Measurements from ENCODE around the gene NUF2. TPM values are rescaled to one million over a fixed set of nuclear protein-coding genes. Genes with fewer than 3 reads are reported as not detected.

The NUF2 gene
- polyA plus RNA-seq, 3 donors, result 0.12 to 0.37 TPM; not detected in 1

DNA sequence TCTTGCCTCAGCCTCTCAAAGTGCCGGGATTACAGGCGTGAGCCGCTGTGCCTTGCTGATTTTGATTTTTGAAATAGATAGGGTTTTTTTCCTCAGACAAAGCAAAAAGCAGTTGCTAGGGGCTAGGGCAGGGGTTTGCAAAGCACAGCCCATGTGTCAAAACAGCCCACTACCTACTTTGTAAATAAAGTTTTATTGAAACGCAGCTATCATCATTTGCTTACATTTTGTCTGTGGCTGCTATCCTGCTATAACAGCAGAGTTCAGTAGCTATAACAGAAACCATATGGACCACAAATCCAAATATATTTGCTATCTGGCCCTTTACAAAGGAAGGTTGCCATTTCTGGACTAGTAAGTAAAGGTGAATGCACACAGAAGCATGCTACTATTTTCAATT, 44.8 kb downstream of the NUF2 start:
- Histone ChIP-seq H3K27ac (ENCODE audit: low read depth in 1 of 2, low read length in 2 of 2) (no peak overlapping the region), H2AFZ (ENCODE audit: insufficient read depth, low read depth, low read length, poor library complexity, severe bottlenecking) (no peak overlapping the region), H3K36me3 (replicated peaks in 1 of 2; ENCODE audit: control insufficient read depth in 1 of 2, insufficient read depth in 2 of 2, low read length in 2 of 2) (no peaks in the 10 kb centered on the region), H3K4me2 (replicated peaks; ENCODE audit: extremely low read depth, low read length, poor library complexity, severe bottlenecking) (no peak overlapping the region), H3K9me3 (replicated peaks in 1 of 2; ENCODE audit: control insufficient read depth in 1 of 2, insufficient read depth in 1 of 2, low read length in 2 of 2) (no peaks in the 10 kb centered on the region), H3K79me2 (ENCODE audit: insufficient read depth, low read length) (no peaks in the 10 kb centered on the region), H3K4me3 (replicated peaks in 1 of 3; ENCODE audit: low read depth in 2 of 3, low read length in 3 of 3) (no peak overlapping the region), H3K4me1 (ENCODE audit: control insufficient read depth in 1 of 2, insufficient read depth in 2 of 2, low read length in 2 of 2) (no peaks in the 10 kb centered on the region), H3K9ac (ENCODE audit: insufficient read depth, low read length, poor library complexity, severe bottlenecking) (no peak overlapping the region), H4K20me1 (ENCODE audit: insufficient read depth, low read length) (no peaks in the 10 kb centered on the region), H3K27me3 (ENCODE audit: control insufficient read depth in 2 of 2, insufficient read depth in 2 of 2, low read length in 2 of 2) (peaks cover 0 to 3% of the 10 kb centered on the region in 2 donors)
- no peaks in the 10 kb centered on the region for H3K36me3 Mint-ChIP-seq
- H3K9me3 Mint-ChIP-seq, result no peaks in the 10 kb centered on the region
- DNase-seq, result no peak
- no CpG with 5 or more reads among the region's 4 CpGs for WGBS (ENCODE audit: insufficient coverage)
- no peak for TF ChIP-seq CTCF (IDR thresholded peaks at IDR 0.05)
- H3K27me3 Mint-ChIP-seq (ENCODE audit: low read depth in 3 of 3), result peaks cover 0 to 8% (median 2%) of the 10 kb centered on the region in 3 donors
- no peak overlapping the region for H3K27ac Mint-ChIP-seq
- H3K4me1 Mint-ChIP-seq, result no peaks in the 10 kb centered on the region
- intact Hi-C loops (cut with micrococcal nuclease), result no loop called here
- no peak overlapping the region for H3K4me3 Mint-ChIP-seq

DNA sequence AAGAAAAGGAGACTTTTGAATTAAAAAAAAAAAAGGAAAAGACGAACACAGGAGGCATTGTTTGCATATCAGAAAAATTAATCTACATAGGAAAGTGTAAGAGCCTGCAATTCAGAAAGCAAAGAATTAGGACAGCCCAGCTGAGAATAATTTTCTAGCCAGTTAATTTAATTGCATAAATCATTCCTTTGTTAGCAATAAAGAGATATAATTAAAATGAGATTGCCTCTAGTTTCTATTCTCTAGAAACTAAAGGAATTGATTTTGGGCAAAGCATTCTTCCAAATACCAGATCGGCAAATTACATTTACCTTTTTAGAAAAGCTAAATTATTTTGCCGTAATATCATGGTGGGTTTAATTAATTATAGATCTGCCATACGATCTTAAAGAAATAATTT, 46.0 kb downstream of the NUF2 start:
- no peak overlapping the region for H3K4me3 ChIP-seq (replicated peaks in 1 of 3; ENCODE audit: low read depth in 2 of 3, low read length in 3 of 3)
- H4K20me1 ChIP-seq (ENCODE audit: insufficient read depth, low read length), result no peaks in the 10 kb centered on the region
- DNase-seq, result no peak
- no peaks in the 10 kb centered on the region for H3K27me3 ChIP-seq (ENCODE audit: control insufficient read depth in 2 of 2, insufficient read depth in 2 of 2, low read length in 2 of 2)
- H2AFZ ChIP-seq (ENCODE audit: insufficient read depth, low read depth, low read length, poor library complexity, severe bottlenecking), result no peak overlapping the region
- Mint-ChIP-seq H3K36me3 (no peaks in the 10 kb centered on the region), H3K27ac (no peak overlapping the region), H3K9me3 (no peaks in the 10 kb centered on the region), H3K4me3 (no peak overlapping the region), H3K27me3 (ENCODE audit: low read depth in 3 of 3) (peaks cover 0 to 6% (median 2%) of the 10 kb centered on the region in 3 donors), H3K4me1 (no peaks in the 10 kb centered on the region)
- no peaks in the 10 kb centered on the region for H3K4me1 ChIP-seq (ENCODE audit: control insufficient read depth in 1 of 2, insufficient read depth in 2 of 2, low read length in 2 of 2)
- no peak overlapping the region for H3K4me2 ChIP-seq (replicated peaks; ENCODE audit: extremely low read depth, low read length, poor library complexity, severe bottlenecking)
- no peaks in the 10 kb centered on the region for H3K79me2 ChIP-seq (ENCODE audit: insufficient read depth, low read length)
- no peak overlapping the region for H3K27ac ChIP-seq (ENCODE audit: low read depth in 1 of 2, low read length in 2 of 2)
- no peak for TF ChIP-seq CTCF (IDR thresholded peaks at IDR 0.05)
- H3K9me3 ChIP-seq (replicated peaks in 1 of 2; ENCODE audit: control insufficient read depth in 1 of 2, insufficient read depth in 1 of 2, low read length in 2 of 2), result no peaks in the 10 kb centered on the region
- H3K36me3 ChIP-seq (replicated peaks in 1 of 2; ENCODE audit: control insufficient read depth in 1 of 2, insufficient read depth in 2 of 2, low read length in 2 of 2), result no peaks in the 10 kb centered on the region
- intact Hi-C loops (cut with micrococcal nuclease), result no loop called here
- no peak overlapping the region for H3K9ac ChIP-seq (ENCODE audit: insufficient read depth, low read length, poor library complexity, severe bottlenecking)
- WGBS (ENCODE audit: insufficient coverage), result no CpG with 5 or more reads among the region's 4 CpGs
